Keratinocyte (primary cell): Measurements from ENCODE around the gene ARHGAP32. TPM values are rescaled to one million over a fixed set of nuclear protein-coding genes. Genes with fewer than 3 reads are reported as not detected.
"Not testable (repeated sequence)": the region's sequence is repeated elsewhere in the genome, so short reads cannot be mapped to it uniquely, and the experiment has no call there.

Experiments used
- DNase-seq: peaks from one replicate; pipeline ENCODE4 v3.0.0-alpha.2; 2011; ENCODE audit warnings: low read depth, missing footprints, low spot score
- FAIRE-seq: peaks from 2 replicates; lab custom pipeline; 2011; peaks lifted over from hg19 to GRCh38; lab: Jason Lieb, UNC
- H2AFZ ChIP-seq: 2 replicates; pipeline ENCODE4 v1.6.0; 2012; ENCODE audit warnings: low read length, control low read depth, inconsistent platforms; ENCODE audit not compliant: control insufficient read depth
- H3K27ac ChIP-seq: 2 replicates; pipeline ENCODE4 v1.5.1; 2011; ENCODE audit warnings: low read length; ENCODE audit not compliant: control insufficient read depth, insufficient read depth
- H3K27me3 ChIP-seq: 3 replicates; pipeline ENCODE4 v1.6.0; 2011; ENCODE audit warnings: low read length; ENCODE audit not compliant: control insufficient read depth, insufficient read depth; ENCODE audit errors: extremely low read depth
- H3K36me3 ChIP-seq, 2 experiments: 2 replicates in 1 of 2; 3 replicates in 1 of 2; pipeline ENCODE4 v1.5.1; 2011; ENCODE audit warnings: low read length in 2 of 2, mild to moderate bottlenecking in 1 of 2; ENCODE audit not compliant: control insufficient read depth in 2 of 2, insufficient read depth in 2 of 2; ENCODE audit errors: extremely low read depth in 1 of 2
- H3K4me1 ChIP-seq: 3 replicates; pipeline ENCODE4 v1.5.1; 2011; ENCODE audit warnings: low read length; ENCODE audit not compliant: control insufficient read depth, insufficient read depth; ENCODE audit errors: extremely low read depth
- H3K4me2 ChIP-seq: 3 replicates; pipeline ENCODE4 v1.6.0; 2011; ENCODE audit warnings: low read depth, low read length; ENCODE audit not compliant: control insufficient read depth, insufficient read depth; ENCODE audit errors: extremely low read depth
- H3K4me3 ChIP-seq, 3 experiments: fragments of 200-600 bp in 1 of 3; sonication (generic) in 1 of 3; 2 replicates in 2 of 3; 3 replicates in 1 of 3; pipeline ENCODE4 v1.5.1; 2011 to 2016; ENCODE audit warnings: low read length in 3 of 3, mild to moderate bottlenecking in 3 of 3, control low read depth in 2 of 3, inconsistent platforms in 1 of 3, low read depth in 1 of 3, mixed read lengths in 1 of 3, mixed run types in 1 of 3, moderate library complexity in 1 of 3; ENCODE audit not compliant: control insufficient read depth in 2 of 3, insufficient read depth in 2 of 3; ENCODE audit errors: extremely low read depth in 1 of 3
- H3K79me2 ChIP-seq: 2 replicates; pipeline ENCODE4 v1.6.0; 2012; ENCODE audit warnings: low read length; ENCODE audit not compliant: control insufficient read depth, insufficient read depth
- H3K9ac ChIP-seq: 3 replicates; pipeline ENCODE4 v1.6.0; 2011; ENCODE audit warnings: low read length; ENCODE audit not compliant: control insufficient read depth, insufficient read depth; ENCODE audit errors: extremely low read depth
- H3K9me1 ChIP-seq: 3 replicates; pipeline ENCODE4 v1.6.0; 2011; ENCODE audit warnings: low read length; ENCODE audit not compliant: control insufficient read depth, insufficient read depth; ENCODE audit errors: extremely low read depth
- H3K9me3 ChIP-seq: 2 replicates; pipeline ENCODE4 v1.5.1; 2012; ENCODE audit warnings: low read depth, low read length; ENCODE audit not compliant: control insufficient read depth
- H4K20me1 ChIP-seq: 3 replicates; pipeline ENCODE4 v1.6.0; 2011; ENCODE audit warnings: low read length; ENCODE audit not compliant: control insufficient read depth, insufficient read depth; ENCODE audit errors: extremely low read depth
- CTCF ChIP-seq, 3 experiments: IDR thresholded peaks in 1 of 3; conservative IDR thresholded peaks in 1 of 3; optimal IDR thresholded peaks in 1 of 3; 2 replicates in 2 of 3; 3 replicates in 1 of 3; pipeline versions ENCODE3 to v1.5.1; 2011; ENCODE audit warnings: low read length in 3 of 3, mild to moderate bottlenecking in 3 of 3, moderate library complexity in 2 of 3, control low read depth in 1 of 3, inconsistent platforms in 1 of 3; ENCODE audit not compliant: insufficient read depth in 2 of 3; ENCODE audit errors: extremely low read depth in 1 of 3
- EZH2 ChIP-seq: IDR thresholded peaks from one replicate; pipeline ENCODE4 v1.6.1; 2012; ENCODE audit warnings: inconsistent platforms, mild to moderate bottlenecking, low read length, moderate library complexity
- dilution Hi-C: fragments of 300-500 bp; cut with MboI; formaldehyde crosslinking; loops from one replicate; pipeline ENCODE4 v1.7.0; 2020; ENCODE audit warnings: low sequenced_read_pairs; ENCODE audit not compliant: extremely low pct_ligation_motif_present
- polyA plus RNA-seq, 5 experiments: library from polyadenylated mRNA; depleted of rRNA in 3 of 5; stranded (reverse) in 3 of 5; stranded (forward) in 1 of 5; unstranded in 1 of 5; fragments of >200 nt; gene quantifications; 1 replicate in 1 of 5; 2 replicates in 3 of 5; 3 replicates in 1 of 5; pipeline versions ENCODE4 v1.2.1 to v1.2.3, GENCODE V29; 2011 to 2012; ENCODE audit warnings: missing spikeins in 2 of 5, low read depth in 1 of 5, low replicate concordance in 1 of 5

Gene ARHGAP32
- polyA plus RNA-seq, 1 donor (not counting 4 experiments of a cell fraction or from before 2014, with no cell fraction given), result 10.8 TPM

DNA sequence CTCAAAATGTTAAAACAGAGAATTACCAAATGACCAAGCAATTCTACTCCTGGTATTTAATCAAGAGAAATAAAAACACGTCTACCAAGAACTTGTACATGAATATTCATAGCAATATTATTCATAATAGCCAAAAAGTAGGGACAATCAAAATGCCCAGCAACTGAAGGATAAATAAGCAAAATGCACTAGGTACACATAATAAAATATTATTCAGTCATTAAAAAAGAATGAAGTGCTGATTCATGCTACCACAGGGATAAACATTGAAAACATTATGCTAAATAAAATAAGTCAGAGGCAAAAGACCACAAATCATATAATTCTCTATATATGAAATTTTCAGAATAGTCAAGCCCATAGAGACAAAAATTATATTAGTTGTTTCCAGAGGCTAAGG lies 24.8 kb downstream of the ARHGAP32 start:
- no peak overlapping the region for H3K27ac ChIP-seq
- no peaks in the 10 kb centered on the region for H3K27me3 ChIP-seq
- peaks cover 16% of the 10 kb centered on the region for H3K79me2 ChIP-seq
- no peaks in the 10 kb centered on the region for H3K9me1 ChIP-seq
- H4K20me1 ChIP-seq, result no peaks in the 10 kb centered on the region
- H2AFZ ChIP-seq, result no peak overlapping the region
- FAIRE-seq (no peak), DNase-seq (no peak)
- dilution Hi-C loops, result no loop called here
- TF ChIP-seq EZH2 (no peak), CTCF (optimal IDR thresholded peaks at IDR 0.05 in 1 of 3, IDR thresholded peaks at IDR 0.05 in 1 of 3, conservative IDR thresholded peaks at IDR 0.05 in 1 of 3; ENCODE audit: extremely low read depth in 1 of 3, insufficient read depth in 2 of 3, low read length in 3 of 3) (no peak)
- H3K9me3 ChIP-seq, result no peaks in the 10 kb centered on the region
- peaks cover 0 to 5% of the 10 kb centered on the region in 2 experiments for H3K36me3 ChIP-seq
- H3K9ac ChIP-seq, result no peak overlapping the region
- H3K4me3 ChIP-seq, result no peak overlapping the region
- no peaks in the 10 kb centered on the region for H3K4me1 ChIP-seq
- H3K4me2 ChIP-seq, result no peak overlapping the region

DNA sequence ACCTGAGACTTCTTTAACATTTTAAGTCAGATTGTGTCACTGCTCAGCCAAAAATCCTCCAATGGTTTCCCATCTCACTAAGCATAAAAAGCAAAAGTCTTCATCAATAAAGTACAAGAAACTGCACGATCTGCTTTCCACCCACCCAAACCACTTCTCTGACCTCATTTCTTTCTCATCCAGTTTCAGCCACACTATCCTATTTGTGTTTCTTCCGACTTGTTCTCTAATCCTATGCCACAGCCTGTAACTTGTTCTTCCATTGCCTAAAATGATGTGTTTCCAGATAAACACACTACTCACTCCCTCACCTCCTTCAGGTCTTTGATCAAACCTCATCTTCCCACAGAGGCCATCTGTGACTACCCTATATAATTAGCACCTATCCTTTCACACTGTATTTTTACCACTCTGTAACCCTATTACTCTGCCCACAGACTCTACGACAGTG lies 28.4 kb downstream of the ARHGAP32 start:
- no peaks in the 10 kb centered on the region for H3K9me3 ChIP-seq

GRCh38 chr11:129157080-129157479 lies 35.0 kb downstream of the ARHGAP32 start:
- FAIRE-seq, H3K9me3 ChIP-seq, H4K20me1 ChIP-seq, H3K9me1 ChIP-seq, H3K27me3 ChIP-seq, H3K4me3 ChIP-seq, DNase-seq, H3K9ac ChIP-seq, H2AFZ ChIP-seq, H3K4me1 ChIP-seq, H3K27ac ChIP-seq, dilution Hi-C loops, H3K36me3 ChIP-seq: not testable (repeated sequence)
- peaks cover 40% of the 10 kb centered on the region for H3K79me2 ChIP-seq
- peak overlapping the region; percentile 37 for H3K4me2 ChIP-seq

More for the DNA sequence above, 28.4 kb downstream of the ARHGAP32 start:
- no peak overlapping the region for H3K27ac ChIP-seq
- no peaks in the 10 kb centered on the region for H3K9me1 ChIP-seq
- H3K36me3 ChIP-seq, result peaks cover 0 to 6% of the 10 kb centered on the region in 2 experiments
- no peaks in the 10 kb centered on the region for H3K27me3 ChIP-seq
- H3K4me2 ChIP-seq, result no peak overlapping the region
- dilution Hi-C loops, result no loop called here
- DNase-seq (no peak), FAIRE-seq (no peak)
- H3K9ac ChIP-seq, result no peak overlapping the region
- no peak for TF ChIP-seq CTCF (optimal IDR thresholded peaks at IDR 0.05 in 1 of 3, IDR thresholded peaks at IDR 0.05 in 1 of 3, conservative IDR thresholded peaks at IDR 0.05 in 1 of 3; ENCODE audit: extremely low read depth in 1 of 3, insufficient read depth in 2 of 3, low read length in 3 of 3)
- no peak for TF ChIP-seq EZH2
- no peak overlapping the region for H2AFZ ChIP-seq
- peaks cover 16% of the 10 kb centered on the region for H3K79me2 ChIP-seq
- no peaks in the 10 kb centered on the region for H3K4me1 ChIP-seq
- no peak overlapping the region for H3K4me3 ChIP-seq
- H4K20me1 ChIP-seq, result no peaks in the 10 kb centered on the region
